HL-60/S4 treated with retinoic acid at 250 ng/mL for 4 days and 3 days (cell line): Measurements from ENCODE around the gene MX1.

Source experiments
- in situ Hi-C: fragments of 300-500 bp; cut with MboI; formaldehyde crosslinking; loops from 2 replicates; pipeline ENCODE4 v1.7.0; 2022; ENCODE audit warnings: low sequenced_read_pairs

Gene MX1

DNA sequence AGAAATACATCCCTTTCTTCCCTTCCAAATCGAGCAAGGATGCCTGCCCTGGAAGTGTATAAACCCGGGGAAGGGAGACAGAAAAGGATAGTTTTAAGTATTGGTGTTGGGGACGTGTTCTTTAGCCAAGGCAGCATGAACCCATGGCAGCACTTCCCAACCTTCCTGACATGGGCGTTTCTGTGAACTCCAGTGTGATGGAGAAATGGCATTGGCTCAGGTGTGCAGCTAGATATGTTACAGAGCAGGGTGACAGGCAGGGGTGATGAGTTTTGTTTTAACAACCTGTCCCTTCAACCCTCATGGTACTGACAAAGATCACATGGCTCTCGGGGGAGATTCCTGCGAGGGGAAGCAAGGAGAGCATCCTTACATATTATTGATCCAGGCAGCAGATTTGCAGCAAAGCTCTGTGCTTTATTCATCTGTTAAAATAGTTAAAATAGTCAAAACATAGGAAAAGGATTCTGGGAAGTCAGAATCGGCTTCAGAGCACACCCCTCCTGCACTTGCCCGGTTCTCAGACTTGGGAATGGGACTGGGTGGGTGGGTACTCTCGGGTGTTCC, 4.0 kb downstream of the MX1 start:
- in situ Hi-C loops: no loop called here

DNA sequence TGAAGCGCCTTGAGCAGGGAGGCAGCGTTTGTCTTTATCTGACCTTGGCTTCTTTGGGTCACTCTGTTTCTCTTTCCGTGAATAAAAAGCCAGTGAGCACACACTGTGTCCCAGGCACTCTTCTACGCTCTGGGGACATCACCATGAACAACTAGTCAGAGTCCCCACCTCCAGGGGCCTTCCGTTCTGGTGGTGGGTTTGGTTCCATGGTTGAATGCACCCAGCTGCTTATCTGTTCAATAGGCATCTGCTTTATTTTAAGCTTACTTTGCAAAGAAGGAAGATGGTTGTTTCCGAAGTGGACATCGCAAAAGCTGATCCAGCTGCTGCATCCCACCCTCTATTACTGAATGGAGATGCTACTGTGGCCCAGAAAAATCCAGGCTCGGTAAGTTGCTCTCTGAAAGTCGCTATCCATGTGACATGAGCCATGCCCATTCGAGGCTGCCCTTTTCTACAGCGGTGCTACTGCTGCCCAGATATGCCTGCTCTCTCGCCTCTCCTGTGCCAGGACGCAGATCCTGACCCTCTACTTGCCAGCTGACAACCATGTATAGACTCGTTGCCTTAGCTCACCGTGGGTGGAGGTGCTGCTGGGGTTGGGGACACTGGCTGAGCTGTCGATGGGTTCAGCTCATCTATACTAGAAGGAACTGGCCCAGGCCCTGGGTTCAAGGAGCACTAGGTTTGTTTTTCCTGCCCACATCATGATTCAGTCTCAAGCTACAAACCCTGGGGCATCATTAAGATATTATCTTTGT, 5.9 kb downstream of the MX1 start:
- in situ Hi-C loops: no loop called here

DNA sequence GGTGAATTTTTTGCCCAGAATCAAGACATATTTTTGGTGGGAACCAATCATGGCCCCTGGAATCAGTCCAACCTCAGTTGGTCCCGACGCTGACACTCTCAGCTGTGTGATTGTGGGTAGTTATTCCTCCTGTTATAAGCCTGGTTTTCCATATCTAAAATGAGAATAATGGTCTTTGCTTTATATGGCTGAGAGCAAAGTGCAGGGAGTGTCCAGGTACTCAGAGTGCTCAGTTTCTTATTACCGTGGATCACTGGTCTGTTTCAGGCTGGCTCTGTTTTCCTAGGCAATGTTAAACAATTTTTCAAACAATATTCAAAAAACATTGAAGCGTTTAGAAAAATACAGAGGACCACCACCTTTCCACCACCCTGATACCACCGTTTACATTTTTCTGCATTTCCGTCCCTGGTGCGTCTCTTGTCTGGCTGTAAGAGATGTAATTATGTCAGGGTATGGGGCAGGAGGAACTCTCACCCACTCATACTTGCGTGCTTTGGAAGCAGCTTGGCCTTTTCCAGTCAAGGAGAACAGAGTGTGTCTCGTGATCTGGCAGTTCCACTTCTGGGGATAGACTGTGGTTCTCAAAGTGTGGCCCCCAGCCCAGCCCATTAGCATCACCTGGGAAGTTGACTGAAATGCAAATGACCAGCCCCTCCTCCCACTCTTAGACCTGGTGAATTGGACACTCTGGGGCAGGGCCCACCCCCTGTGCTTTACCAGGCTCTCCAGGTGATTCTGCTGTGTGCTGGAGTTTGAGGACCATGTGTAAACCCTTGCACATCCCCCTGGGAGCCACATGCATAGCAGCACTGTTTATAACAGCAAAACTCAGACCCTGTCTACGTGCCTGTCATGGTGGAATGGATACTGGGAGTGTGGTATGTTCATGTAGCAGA, 6.8 kb downstream of the MX1 start:
- in situ Hi-C loops: no loop called here

DNA sequence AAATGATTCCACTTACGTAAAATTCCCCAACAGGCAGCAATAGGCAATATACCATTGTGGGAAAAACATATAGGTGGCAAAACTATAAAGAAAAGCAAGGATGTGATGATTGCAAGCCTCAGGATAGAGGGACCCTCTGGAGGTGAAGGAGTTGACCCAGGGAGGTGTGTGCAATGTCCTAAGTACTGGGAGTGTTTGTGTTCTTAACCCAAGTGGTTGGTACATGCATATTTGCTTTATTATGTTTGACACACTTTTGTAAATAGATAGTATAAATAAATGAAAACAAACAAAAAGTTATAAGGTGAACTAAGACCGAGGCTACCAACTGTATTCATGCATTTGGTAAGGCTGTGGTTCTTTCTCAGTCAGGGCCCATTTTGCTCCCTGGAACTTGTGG, 7.5 kb downstream of the MX1 start:
- in situ Hi-C loops: no loop called here

DNA sequence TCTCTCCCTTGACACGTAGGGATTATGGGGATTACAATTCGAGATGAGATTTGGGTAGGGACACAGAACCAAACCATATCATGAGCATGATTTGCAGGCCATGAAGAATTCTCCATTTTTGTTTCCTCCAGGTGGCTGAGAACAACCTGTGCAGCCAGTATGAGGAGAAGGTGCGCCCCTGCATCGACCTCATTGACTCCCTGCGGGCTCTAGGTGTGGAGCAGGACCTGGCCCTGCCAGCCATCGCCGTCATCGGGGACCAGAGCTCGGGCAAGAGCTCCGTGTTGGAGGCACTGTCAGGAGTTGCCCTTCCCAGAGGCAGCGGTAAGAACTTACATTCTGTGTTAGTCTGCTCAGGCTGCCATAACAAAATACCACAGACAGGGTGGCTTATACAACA, 9.7 kb downstream of the MX1 start:
- in situ Hi-C loops: no loop called here

DNA sequence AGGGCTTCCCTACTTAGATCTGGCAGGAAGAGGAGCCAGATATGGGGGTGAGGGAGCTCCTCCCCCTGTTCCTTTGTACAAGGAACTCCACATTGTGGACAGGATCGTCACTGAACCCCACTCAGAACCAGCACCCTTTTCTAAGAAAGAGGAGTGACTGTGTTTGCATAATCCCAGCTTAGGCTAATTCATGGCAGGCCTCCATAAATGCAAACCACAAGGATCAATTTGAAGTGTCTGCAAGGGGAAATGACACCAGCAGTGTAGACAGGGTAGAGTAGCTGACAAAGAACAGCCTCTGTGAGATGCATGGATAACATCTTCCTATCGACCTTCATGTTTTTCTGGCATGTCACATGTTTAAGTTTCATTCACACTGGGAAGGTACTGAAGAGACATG, 11.7 kb downstream of the MX1 start:
- in situ Hi-C loops: no loop called here

DNA sequence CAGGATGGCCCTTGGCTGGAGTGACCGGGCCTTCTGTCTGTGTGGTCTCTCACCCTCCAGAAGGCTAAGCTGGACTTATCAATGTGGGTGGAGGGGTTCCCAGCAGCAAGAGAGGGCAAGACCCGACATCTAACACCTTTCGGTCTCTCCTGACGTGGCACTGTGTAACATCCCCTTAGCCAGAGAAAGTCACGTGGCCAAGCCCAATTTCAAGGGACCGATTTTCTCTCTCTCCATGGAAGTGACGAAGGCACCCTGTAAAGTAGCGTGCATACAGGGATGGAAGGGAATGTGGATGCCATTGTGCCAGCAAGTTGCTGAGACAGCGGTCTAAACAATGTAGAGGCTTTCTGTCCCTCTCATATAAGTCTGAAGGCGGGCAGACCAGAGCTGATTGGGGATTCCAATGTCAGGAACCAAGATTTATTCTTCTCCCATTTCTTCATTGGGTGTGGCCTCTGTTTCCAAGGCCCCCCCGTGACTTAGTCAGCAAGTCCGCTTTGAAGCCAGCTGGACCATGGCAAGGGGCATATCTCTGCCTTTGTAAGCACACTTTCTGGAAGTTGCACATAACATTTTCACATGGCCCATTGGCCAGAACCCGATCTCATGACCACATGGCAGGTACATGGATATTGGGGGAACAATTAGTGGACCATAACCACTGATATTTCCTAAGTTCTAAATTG, 12.5 kb downstream of the MX1 start:
- in situ Hi-C loops: no loop called here

DNA sequence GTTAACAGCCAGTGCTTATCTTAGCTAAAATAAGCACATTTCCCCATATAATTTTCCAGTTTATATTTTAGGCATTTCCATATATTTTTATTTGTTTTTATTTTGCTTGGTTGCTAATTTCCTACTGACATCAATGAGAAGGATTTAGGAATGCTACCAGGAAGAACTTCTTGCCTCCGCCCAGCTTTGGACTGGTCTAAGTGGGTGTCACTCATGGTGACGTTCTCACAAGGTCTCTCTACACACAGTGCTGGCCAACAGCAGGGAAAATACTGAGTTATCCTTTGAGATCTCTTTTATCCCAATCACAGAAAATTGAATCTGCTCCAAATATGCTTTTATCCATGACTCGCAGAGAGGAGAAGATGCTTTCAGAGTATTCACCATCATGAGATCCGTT, 13.2 kb downstream of the MX1 start:
- in situ Hi-C loops: no loop called here

DNA sequence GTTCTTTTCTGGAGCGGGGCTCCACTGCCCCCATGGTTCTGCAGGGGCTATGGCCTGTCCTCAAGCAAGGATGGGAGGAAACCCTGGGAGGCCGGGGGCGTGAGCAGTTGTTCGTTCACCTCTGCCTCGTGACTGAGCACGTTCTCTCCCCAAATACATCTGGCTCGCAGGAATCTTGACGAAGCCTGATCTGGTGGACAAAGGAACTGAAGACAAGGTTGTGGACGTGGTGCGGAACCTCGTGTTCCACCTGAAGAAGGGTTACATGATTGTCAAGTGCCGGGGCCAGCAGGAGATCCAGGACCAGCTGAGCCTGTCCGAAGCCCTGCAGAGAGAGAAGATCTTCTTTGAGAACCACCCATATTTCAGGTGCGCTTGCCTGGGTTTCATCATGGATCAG, 15.5 kb downstream of the MX1 start:
- in situ Hi-C loops: no loop called here

DNA sequence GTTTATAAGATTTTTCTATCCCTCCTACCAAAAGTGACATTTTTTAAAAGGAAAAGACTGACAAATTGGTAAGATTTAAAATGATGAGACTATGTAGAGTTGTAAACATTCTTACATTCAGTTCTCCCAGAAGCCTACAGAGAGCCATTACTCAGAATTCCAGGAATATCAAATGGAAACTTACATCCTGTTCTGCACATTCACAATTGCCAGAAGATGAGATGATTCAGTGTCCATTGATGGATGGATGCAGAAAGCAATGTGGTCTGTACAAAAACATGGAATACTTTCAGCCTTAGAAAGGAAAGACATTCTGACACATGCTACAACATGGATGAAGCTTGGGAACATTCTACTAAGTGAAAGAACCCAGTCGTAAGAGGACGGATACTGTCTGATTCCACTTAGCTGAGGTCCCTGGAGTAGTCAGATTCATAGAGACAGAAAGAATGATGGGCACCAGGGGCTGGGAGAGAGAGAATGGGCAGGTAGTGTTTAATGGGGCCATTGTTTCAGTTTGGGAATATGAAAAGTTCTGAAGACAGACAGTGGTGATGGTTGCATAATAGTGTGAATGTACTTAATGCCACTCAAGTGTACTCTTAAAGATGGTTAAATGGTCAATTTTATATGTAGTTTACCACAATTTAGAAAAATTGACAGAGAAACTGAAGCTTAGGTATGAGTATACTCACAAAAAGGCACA, 16.6 kb downstream of the MX1 start:
- in situ Hi-C loops: no loop called here

DNA sequence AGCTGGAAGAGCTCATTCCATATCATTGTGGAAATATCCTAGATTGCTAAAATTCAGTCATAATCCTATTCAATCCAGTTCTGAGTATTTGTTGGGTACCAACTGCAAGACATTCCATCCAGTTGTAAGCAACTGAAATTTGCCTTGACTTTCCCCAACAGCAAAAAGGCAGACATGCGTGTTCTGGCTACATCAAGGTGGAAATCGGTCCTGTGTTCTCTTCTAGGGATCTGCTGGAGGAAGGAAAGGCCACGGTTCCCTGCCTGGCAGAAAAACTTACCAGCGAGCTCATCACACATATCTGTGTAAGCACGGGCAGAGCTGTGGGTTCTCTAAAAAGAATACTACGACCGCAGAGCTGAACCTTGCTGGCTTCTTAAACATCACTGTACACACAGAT, 17.5 kb downstream of the MX1 start:
- in situ Hi-C loops: no loop called here

DNA sequence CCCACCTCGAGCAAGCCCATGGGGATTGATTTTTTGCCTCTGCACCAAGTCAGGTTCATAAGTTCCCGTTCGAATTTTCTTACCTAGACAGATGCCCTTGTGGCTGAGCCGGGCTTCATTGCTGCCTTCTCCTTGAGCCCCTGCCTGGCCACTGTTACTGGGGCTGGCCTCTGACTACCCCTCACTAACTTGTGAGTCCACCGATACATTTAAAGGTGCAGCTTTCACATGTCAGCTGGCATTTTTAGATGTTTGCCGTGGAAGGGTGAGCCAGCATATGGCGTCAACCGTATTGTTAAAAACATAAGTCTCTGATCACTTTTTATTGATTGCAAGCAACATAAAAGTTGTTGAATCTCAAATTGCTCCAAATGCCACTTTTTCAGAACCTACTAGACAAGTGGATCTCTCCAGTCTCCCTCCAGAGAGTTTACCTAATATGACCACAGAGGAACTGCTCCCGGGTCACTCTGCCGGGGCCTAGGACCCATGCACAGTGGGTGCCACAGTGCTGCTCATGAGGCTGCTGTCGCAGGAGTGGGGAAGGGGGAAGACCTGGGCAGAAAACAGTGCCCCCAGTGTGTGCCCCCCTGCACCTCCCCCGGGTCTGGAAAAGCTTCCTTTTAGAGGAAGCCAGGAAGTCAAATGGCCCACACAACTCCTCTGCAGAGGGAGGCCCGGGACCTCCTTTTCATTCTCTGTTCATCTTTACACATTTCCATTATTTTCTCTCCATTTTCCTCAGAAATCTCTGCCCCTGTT, 18.8 kb downstream of the MX1 start:
- in situ Hi-C loops: no loop called here

DNA sequence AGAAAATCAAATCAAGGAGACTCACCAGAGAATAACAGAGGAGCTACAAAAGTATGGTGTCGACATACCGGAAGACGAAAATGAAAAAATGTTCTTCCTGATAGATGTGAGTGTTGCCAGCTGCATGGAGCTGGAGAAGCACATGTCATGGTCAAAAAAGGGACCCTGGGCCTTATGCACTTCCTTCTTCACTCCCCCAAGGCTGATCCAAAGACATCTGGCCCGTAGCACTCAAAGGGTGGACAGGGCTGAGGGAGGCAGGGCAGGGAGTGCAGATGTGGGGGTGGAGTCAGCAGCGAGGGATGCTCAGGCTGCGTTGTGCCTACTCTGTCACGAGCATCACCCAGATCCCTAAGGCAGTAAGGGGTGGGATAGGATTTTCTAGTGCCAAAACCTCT, 19.4 kb downstream of the MX1 start:
- in situ Hi-C loops: no loop called here

DNA sequence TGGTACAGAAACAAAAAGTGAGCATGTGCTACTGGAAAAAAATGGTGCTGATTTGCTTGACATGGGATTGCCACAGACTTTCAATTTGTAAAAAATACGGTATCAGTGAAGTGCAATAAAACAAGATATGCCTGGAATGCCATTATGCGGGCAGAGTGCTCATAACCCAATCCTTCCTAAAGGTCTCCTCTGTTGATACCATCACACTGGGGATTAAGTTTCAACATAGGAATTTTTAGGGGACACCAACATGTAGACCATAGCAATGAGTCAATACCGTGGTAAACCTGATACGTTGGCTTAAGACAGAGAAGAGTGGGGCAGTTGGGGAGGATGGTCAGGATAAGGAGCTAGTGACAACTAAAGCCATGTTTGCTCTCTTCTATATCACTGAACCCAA, 20.5 kb downstream of the MX1 start:
- in situ Hi-C loops: no loop called here

DNA sequence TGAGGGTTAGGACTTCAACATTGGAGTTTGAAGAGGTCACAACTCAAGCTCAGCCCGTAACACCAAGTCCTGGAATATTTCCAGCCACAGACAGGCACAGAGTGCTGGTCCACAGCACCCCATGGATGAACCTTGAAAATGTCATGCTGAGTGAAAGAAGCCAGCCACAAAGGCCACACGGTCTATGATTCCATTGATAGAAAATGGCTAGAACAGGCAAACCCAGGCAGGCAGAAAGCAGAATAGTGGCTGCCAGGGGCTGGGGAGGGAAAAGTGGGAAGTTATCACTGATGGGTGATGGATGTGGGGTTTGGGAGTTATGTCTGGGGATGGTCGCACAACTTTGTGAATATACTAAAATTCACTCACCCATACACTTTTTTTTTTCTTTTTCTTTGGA, 21.3 kb downstream of the MX1 start:
- in situ Hi-C loops: no loop called here

DNA sequence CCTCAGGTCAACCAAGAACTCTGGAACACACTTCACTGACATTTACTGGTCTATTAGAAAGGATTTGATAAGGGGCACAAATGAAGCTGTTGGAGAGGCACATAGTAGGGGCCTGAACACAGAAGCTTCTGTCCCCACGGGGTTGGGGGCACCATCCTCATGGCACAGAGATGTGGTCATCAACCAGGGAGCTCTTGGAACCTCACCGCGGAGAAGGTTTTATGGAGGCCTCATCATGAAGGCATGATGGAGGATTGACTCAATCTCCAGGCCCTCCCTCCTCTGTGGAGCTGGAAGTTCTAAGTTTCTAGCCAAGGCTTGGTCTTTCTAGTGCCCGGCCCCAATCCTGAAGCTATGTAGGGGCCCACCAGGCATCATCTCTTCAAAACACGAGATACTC, 23.6 kb downstream of the MX1 start:
- in situ Hi-C loops: loop anchor here (25.0 kb wide), 1 partner anchor 162 kb away; no protein-coding TSS in a partner anchor

DNA sequence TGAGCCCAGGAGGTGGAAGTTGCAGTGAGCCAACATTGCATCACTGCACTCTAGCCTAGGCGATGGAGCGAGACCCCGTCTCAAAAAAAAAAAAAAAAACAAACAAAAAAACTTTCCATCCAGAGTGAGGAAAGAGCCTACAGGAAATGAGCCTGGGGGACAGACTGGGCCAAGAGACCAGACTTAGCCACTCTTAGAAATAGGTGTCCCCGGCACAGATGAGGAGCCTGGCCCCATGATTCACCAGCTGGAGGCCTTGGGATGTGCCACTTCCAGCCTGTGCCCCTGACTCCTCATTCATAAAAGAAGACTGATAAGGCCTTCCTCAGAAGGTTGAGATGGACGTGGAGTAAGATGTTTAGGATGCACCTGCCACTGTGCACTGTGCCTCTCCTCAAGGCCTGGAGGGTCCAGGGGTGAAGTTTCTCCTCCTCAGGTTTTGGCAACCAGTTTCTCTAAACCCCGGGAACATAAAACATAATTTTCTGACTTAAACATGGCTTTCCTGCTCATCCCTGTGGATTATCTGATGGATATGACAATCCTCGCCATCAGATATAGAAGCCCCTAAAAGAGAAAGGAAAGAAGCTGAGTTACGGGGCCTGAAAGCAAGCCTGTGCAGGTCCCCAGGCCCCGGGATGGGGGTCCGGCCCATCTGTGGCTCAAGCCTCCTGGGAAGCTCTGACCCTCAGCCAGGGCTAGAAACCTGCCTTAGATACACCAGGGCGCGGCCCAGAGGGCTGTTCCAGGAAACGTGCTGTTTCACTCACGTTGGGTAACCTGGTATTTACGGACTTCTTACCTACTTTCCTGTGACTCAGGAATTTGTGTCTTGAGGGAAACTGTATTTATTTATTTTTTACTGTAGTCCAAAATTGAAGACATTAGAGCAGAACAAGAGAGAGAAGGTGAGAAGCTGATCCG, 26.0 kb downstream of the MX1 start:
- in situ Hi-C loops: loop anchor here (25.0 kb wide), 1 partner anchor 165 kb away; no protein-coding TSS in a partner anchor

DNA sequence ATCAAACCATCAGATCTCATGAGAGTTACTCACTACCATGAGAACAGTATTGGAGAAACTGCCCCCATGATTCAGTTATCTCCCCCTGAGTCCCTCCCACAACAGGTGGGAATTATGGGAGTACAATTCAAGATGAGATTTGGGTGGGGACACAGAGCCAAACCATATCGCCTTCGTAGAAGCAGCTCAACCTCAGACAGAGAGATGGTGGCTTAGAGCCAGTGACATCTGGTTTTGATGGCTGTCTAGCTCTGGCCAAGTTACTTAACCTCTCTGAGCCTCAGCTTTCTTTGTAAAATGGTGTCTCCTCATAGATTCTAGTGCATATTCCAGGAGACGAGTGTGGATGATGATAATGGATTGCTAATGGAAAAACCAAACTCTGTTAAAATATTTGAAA, 27.2 kb downstream of the MX1 start:
- in situ Hi-C loops: loop anchor here (25.0 kb wide), 1 partner anchor 166 kb away; no protein-coding TSS in a partner anchor

DNA sequence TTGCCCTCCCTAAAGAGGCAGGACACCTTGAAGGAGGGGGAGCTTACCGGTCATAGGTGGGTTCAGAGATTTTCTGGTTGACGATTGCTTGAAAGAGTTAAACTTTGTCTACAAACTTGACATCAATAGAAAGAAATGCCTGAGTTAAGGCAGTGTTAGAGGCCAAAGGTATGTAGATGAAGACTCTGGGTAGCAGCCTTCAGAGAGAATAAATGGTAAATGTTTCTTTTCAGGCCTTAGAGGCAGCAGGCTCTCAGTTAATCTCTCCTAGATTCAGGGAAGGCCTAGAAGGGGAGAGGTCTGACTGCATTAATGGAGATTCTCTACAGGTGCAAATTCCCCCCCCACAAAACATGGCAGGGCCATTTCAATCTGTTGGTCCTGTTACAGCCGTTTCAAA, 27.7 kb downstream of the MX1 start:
- in situ Hi-C loops: loop anchor here (25.0 kb wide), 1 partner anchor 166 kb away; no protein-coding TSS in a partner anchor
